Sigmoid colon (tissue), 4 donors: ENCODE results near the gene PIP5K1C.

Source experiments
- CTCF ChIP-seq, 4 experiments: fragments of 450-650 bp in 3 of 4; fragments of 200-600 bp in 1 of 4; IDR thresholded peaks; one replicate each; pipeline ENCODE4 v1.5.1; 2016 to 2019; ENCODE audit warnings: antibody characterized with exemption in 4 of 4, mild to moderate bottlenecking in 3 of 4, moderate library complexity in 2 of 4
- POLR2A ChIP-seq, 2 donors: fragments of 450-650 bp; IDR thresholded peaks; one replicate each; pipeline ENCODE4 v1.6.1; 2016; ENCODE audit warnings: antibody characterized with exemption in 2 of 2, mild to moderate bottlenecking in 2 of 2, moderate library complexity in 2 of 2
- POLR2AphosphoS5 ChIP-seq, 4 donors: sonication (generic); formaldehyde crosslinking; IDR thresholded peaks; one replicate each; pipeline ENCODE4 v1.6.1; 2017; ENCODE audit warnings: antibody characterized with exemption in 4 of 4

- TF ChIP-seq POLR2AphosphoS5 (IDR thresholded peaks at IDR 0.05) (no peak), CTCF (IDR thresholded peaks at IDR 0.05) (no peak), POLR2A (IDR thresholded peaks at IDR 0.05) (no peak)
Measured at GRCh38 chr19:3725121-3725520, 24.9 kb upstream of the PIP5K1C start.
